DND-41 (cell line): ENCODE results near the gene RAE1.

Experiments
- ATAC-seq: fragments of 200-7000 bp; cut with Tn5 transposase; 3 replicates; pipeline ENCODE4 v1.9.1; 2021; ENCODE audit warnings: low read depth; ENCODE audit not compliant: insufficient read depth
- DNase-seq: peaks from one replicate; pipeline ENCODE4 v3.0.0-alpha.2; 2020
- H2AFZ ChIP-seq: 2 replicates; pipeline ENCODE4 v1.6.0; 2012; ENCODE audit warnings: low read depth, low read length
- H3K27ac ChIP-seq: 2 replicates; pipeline ENCODE4 v1.5.1; 2012; ENCODE audit warnings: low read length, inconsistent platforms
- H3K27me3 ChIP-seq: fragments of 200-600 bp; sonication (generic); 2 replicates; pipeline ENCODE4 v1.6.0; 2012; ENCODE audit warnings: low read length, mild to moderate bottlenecking, inconsistent platforms; ENCODE audit not compliant: insufficient read depth, poor library complexity
- H3K36me3 ChIP-seq: 2 replicates; pipeline ENCODE4 v1.5.1; 2012; ENCODE audit warnings: low read length, inconsistent platforms; ENCODE audit not compliant: insufficient read depth
- H3K4me1 ChIP-seq: 2 replicates; pipeline ENCODE4 v1.5.1; 2012; ENCODE audit warnings: mild to moderate bottlenecking, low read length; ENCODE audit not compliant: insufficient read depth
- H3K4me2 ChIP-seq: 2 replicates; pipeline ENCODE4 v1.6.0; 2012; ENCODE audit warnings: mild to moderate bottlenecking, moderate library complexity, low read length, inconsistent platforms; ENCODE audit not compliant: insufficient read depth
- H3K4me3 ChIP-seq, 2 experiments: fragments of 200-600 bp in 1 of 2; shearing (Covaris generic) in 1 of 2; 2 replicates each; pipeline ENCODE4 v1.5.1; 2012 to 2016; ENCODE audit warnings: inconsistent platforms in 2 of 2, low read length in 2 of 2, mild to moderate bottlenecking in 2 of 2, low read depth in 1 of 2, moderate library complexity in 1 of 2
- H3K79me2 ChIP-seq: 2 replicates; pipeline ENCODE4 v1.6.0; 2012; ENCODE audit warnings: low read length, inconsistent platforms; ENCODE audit not compliant: insufficient read depth
- H3K9ac ChIP-seq: 2 replicates; pipeline ENCODE4 v1.6.0; 2012; ENCODE audit warnings: low read depth, mild to moderate bottlenecking, inconsistent platforms, low read length, moderate library complexity
- H3K9me3 ChIP-seq: 2 replicates; pipeline ENCODE4 v1.5.1; 2012; ENCODE audit warnings: low read length, moderate library complexity, mild to moderate bottlenecking, inconsistent platforms; ENCODE audit not compliant: insufficient read depth, severe bottlenecking
- H4K20me1 ChIP-seq: 2 replicates; pipeline ENCODE4 v1.6.0; 2012; ENCODE audit warnings: low read length; ENCODE audit not compliant: insufficient read depth
- EZH2 ChIP-seq: IDR thresholded peaks from 3 replicates; pipeline ENCODE4 v1.6.1; 2012; ENCODE audit warnings: borderline replicate concordance, low read depth, mild to moderate bottlenecking, moderate library complexity, low read length, inconsistent platforms; ENCODE audit not compliant: severe bottlenecking
- TF ChIP-seq, protein P1 (sequence below): IDR thresholded peaks from 2 replicates; pipeline ENCODE4 v1.5.1; 2012; ENCODE audit warnings: borderline replicate concordance, low read length, moderate library complexity, mild to moderate bottlenecking; ENCODE audit not compliant: poor library complexity, severe bottlenecking; ENCODE audit errors: extremely low read depth

RAE1 gene

DNA sequence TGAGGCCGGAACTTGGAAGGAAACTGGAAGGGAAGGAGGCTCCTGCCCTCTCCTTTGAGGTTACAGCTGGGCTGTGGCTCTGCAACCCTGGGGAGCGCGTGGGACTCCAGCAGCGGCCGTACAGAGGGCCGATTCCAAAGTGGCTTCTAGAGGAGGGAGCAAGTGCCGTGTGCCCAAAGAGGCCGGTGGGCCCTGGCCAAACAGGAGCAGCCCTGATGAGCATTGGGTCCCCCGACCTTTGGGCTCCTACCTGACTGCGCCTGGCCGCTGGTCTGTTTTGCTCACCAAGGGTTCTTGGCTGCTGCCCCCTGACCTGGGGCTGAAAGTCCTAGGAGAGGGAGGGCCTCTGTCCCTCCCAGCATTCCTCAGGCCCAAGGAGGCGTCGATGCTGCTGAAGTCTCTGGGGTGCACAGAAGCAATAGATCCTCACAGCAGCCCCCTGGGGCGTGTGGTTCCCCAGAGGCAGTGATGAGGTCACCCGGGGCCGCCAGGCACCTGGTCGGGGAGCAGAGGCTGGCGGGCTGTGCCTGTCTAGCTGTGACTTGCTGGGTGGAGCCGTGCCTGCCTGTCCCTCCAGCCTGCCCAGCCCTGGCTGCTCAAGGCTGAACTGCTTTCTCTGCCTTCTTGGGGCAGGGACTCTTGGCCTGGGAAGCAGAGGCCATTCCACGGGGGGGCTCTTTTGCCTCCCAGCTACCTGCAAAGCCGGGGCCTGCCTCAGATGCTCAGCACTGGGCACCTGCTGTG is 49.9 kb downstream of the RAE1 start:
- TF ChIP-seq, protein P1, sequence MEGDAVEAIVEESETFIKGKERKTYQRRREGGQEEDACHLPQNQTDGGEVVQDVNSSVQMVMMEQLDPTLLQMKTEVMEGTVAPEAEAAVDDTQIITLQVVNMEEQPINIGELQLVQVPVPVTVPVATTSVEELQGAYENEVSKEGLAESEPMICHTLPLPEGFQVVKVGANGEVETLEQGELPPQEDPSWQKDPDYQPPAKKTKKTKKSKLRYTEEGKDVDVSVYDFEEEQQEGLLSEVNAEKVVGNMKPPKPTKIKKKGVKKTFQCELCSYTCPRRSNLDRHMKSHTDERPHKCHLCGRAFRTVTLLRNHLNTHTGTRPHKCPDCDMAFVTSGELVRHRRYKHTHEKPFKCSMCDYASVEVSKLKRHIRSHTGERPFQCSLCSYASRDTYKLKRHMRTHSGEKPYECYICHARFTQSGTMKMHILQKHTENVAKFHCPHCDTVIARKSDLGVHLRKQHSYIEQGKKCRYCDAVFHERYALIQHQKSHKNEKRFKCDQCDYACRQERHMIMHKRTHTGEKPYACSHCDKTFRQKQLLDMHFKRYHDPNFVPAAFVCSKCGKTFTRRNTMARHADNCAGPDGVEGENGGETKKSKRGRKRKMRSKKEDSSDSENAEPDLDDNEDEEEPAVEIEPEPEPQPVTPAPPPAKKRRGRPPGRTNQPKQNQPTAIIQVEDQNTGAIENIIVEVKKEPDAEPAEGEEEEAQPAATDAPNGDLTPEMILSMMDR = no peak
- TF ChIP-seq EZH2 = no peak
- Histone ChIP-seq H3K4me3 (no peak overlapping the region), H3K4me2 (no peak overlapping the region), H3K9me3 (no peaks in the 10 kb centered on the region), H4K20me1 (peaks cover 90% of the 10 kb centered on the region), H3K4me1 (peaks cover 54% of the 10 kb centered on the region), H3K9ac (no peak overlapping the region), H3K79me2 (no peaks in the 10 kb centered on the region; the same call in 1 of the 2 replicates), H3K27ac (no peak overlapping the region), H3K27me3 (no peaks in the 10 kb centered on the region), H3K36me3 (peaks cover 22% of the 10 kb centered on the region; the same call in 1 of the 2 replicates), H2AFZ (no peak overlapping the region)
- ATAC-seq (no peak), DNase-seq (no peak)

DNA sequence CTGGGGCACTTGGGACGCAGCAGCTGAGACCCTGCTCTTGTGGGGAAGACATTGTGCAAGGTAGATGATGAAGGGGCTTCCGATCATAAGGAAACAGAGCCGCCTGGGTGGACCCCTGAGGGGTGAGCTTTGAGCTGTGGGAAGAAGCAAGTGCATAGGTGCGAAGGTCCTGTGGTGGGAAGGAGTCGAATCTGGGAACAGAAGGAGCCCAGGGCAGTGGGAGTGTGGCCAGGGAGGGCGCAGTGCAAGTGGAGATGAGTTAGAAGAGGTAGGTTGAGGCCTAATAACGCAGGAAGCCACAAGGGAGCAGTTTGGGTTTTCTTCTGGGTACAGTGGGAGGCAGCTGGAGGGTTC is 50.5 kb downstream of the RAE1 start:
- DNase-seq (no peak), ATAC-seq (no peak)
- no peaks in the 10 kb centered on the region for H3K27me3 ChIP-seq
- H3K36me3 ChIP-seq = peaks cover 24% of the 10 kb centered on the region; the same call in 1 of the 2 replicates
- TF ChIP-seq, protein P1 = no peak
- no peak for TF ChIP-seq EZH2
- peaks cover 52% of the 10 kb centered on the region for H3K4me1 ChIP-seq
- no peak overlapping the region for H2AFZ ChIP-seq
- H3K9me3 ChIP-seq = no peaks in the 10 kb centered on the region
- no peaks in the 10 kb centered on the region; the same call in 1 of the 2 replicates for H3K79me2 ChIP-seq
- H3K4me3 ChIP-seq = no peak overlapping the region
- no peak overlapping the region for H3K27ac ChIP-seq
- no peak overlapping the region for H3K4me2 ChIP-seq
- H3K9ac ChIP-seq = no peak overlapping the region
- H4K20me1 ChIP-seq = peaks cover 90% of the 10 kb centered on the region

DNA sequence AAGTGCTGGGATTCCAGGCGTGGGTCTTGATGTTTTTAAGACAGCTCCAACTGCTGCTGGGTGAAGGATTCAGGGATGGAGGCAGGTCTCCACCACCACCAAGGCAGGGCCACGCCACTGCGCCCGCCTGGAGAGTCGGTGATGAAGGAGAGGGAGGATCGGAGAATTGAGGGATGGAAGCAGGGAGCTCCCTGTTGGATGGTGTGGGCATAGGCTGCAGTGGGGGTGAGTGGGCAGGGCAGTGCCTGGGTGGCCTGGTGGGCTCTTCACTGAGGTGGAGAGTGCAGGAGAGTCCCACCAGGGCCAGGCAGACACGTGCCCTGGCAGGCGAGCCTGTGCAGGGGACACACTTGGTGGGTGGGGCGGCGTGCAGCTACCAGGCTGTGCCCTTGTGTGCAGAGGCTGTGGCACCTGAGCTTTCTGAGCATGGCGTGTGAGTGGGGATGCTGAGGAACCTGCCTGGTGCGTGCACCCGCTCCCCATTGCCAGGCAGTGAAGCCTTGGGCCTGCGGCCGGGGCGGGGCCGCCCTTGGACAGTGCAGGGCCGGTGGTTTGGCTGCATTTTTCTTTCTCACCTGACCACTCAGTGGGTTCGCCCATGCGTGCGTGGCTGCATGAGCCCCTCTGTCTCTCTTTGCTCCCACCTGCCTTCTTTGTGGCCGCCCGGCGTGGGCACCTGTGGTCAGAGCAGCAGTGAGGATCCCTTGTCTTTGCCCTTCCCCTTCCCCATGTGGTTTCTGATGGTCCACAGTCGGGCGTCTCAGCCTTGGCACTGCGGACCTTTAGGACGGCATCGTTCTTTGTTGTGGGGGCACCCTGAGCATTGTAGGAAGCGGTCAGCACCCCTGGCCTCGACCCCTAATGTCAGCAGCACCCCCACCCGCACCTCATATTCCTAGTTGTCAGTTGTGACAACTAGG is 51.4 kb downstream of the RAE1 start:
- TF ChIP-seq, protein P1 = no peak
- no peak for TF ChIP-seq EZH2
- H3K4me1 ChIP-seq = peaks cover 43% of the 10 kb centered on the region
- H4K20me1 ChIP-seq = peaks cover 87% of the 10 kb centered on the region
- no peak overlapping the region for H3K27ac ChIP-seq
- DNase-seq (no peak), ATAC-seq (no peak)
- no peaks in the 10 kb centered on the region for H3K27me3 ChIP-seq
- no peaks in the 10 kb centered on the region for H3K9me3 ChIP-seq
- H3K4me2 ChIP-seq = no peak overlapping the region
- no peak overlapping the region for H2AFZ ChIP-seq
- no peaks in the 10 kb centered on the region; the same call in 1 of the 2 replicates for H3K79me2 ChIP-seq
- H3K36me3 ChIP-seq = peaks cover 24% of the 10 kb centered on the region; the same call in 1 of the 2 replicates
- no peak overlapping the region for H3K9ac ChIP-seq
- no peak overlapping the region for H3K4me3 ChIP-seq
